ENCODE data around the gene SFXN5. TPM values are rescaled to one million over a fixed set of nuclear protein-coding genes. Genes with fewer than 3 reads are reported as not detected.

Gene SFXN5
- total and polyA plus RNA-seq, 2 of the 8 experiments (the other 6 are each of a cell fraction or from before 2014, with no cell fraction given), result 29.3 to 33.1 TPM

DNA sequence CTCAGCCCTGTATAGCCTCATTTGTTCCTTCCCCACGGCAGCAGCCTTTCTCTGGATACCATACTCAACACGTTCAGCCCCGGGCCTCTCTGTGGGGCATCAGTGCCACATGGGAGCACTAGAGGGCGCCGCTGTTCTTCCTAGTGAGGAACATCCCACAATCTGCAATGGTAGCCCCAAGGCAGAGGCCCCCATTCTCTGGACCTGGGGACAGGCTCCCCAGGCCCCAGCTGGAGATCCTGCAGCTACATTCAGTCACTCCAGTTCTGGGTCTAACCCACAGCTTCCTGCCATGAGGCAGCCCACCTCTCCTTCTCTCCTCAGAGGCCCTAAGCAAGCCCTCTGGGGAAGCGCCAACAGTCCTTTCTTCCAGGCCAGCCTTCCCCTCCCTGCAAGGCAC, 14.2 kb upstream of the SFXN5 start:
- DNase-seq (ENCODE audit: low read depth in 1 of 2, low spot score in 2 of 2) (peak; percentile 57 to 96), FAIRE-seq (peak; percentile 48)
- H3K23me2 ChIP-seq (ENCODE audit: low read depth, low read length), result no peaks in the 10 kb centered on the region
- no peak overlapping the region for H4K8ac ChIP-seq (ENCODE audit: extremely low read depth, insufficient read depth, low read length)
- H4K91ac ChIP-seq (replicated peaks; ENCODE audit: insufficient read length, low read length), result peak overlapping the region; percentile 72
- H2BK12ac ChIP-seq (ENCODE audit: low read depth, low read length), result peak overlapping the region; percentile 68; the same call in 1 of the 2 replicates
- no peak overlapping the region; a peak in 1 of 7 replicates for H3K9ac ChIP-seq (replicated peaks in 1 of 4; ENCODE audit: extremely low read depth in 1 of 4, low read depth in 3 of 4, low read length in 3 of 4)
- no peak overlapping the region for H4K5ac ChIP-seq (ENCODE audit: insufficient read length, low read depth, low read length)
- H3K56ac ChIP-seq (replicated peaks; ENCODE audit: insufficient read length, low read depth, low read length), result no peak overlapping the region
- H3K4me2 ChIP-seq (ENCODE audit: insufficient read depth in 1 of 2, low read depth in 2 of 2, low read length in 2 of 2), result no peak overlapping the region
- CTCF ChIA-PET (ENCODE audit: partially characterized antibody), result interaction anchor here (0.6 to 12.9 kb wide), 54 partner anchors 8 to 203 kb away, joined by 3 to 321 read pairs (median 6); partner anchors contain the start of genes PRADC1, RAB11FIP5, SMYD5 and SPR
- no peak overlapping the region for H2BK20ac ChIP-seq (ENCODE audit: low read length)
- WGBS, 2 experiments (ENCODE audit: extremely low coverage in 1 of 2, insufficient coverage in 1 of 2, insufficient read length in 1 of 2, insufficient replicate concordance in 2 of 2, low coverage in 1 of 2, low lambda C conversion rate in 2 of 2, missing lambda C conversion rate in 1 of 2), result 18% methylated on average over 5 of the region's 6 CpGs; no CpG with 5 or more reads in 1 of the 2 experiments
- H3K27ac ChIP-seq (ENCODE audit: low read depth, low read length), result no peak overlapping the region
- no peak overlapping the region for H2AFZ ChIP-seq (ENCODE audit: low read length)
- H3K4ac ChIP-seq (replicated peaks; ENCODE audit: insufficient read length, low read depth, low read length), result no peak overlapping the region
- peaks cover 2% of the 10 kb centered on the region; the same call in 1 of the 2 replicates for H3K79me1 ChIP-seq (ENCODE audit: low read depth, low read length)
- peak overlapping the region; percentile 35; the same call in 1 of the 2 replicates for H2BK5ac ChIP-seq (ENCODE audit: low read depth, low read length)
- H3K9me3 ChIP-seq (ENCODE audit: insufficient read depth in 2 of 2, low read depth in 1 of 2, low read length in 1 of 2), result no peaks in the 10 kb centered on the region
- H2AK5ac ChIP-seq (ENCODE audit: low read depth, low read length), result no peak overlapping the region
- no peaks in the 10 kb centered on the region for H3K36me3 ChIP-seq (ENCODE audit: control insufficient read depth in 2 of 4, insufficient read depth in 4 of 4, low read length in 3 of 4)
- no peak overlapping the region for H2BK120ac ChIP-seq (replicated peaks; ENCODE audit: low read depth, low read length)
- peak overlapping the region; percentile 98; the same call in 1 of the 2 replicates for H2BK15ac ChIP-seq (ENCODE audit: low read length)
- H4K20me1 ChIP-seq (replicated peaks in 1 of 2; ENCODE audit: control insufficient read depth in 1 of 2, insufficient read depth in 2 of 2, low read length in 2 of 2), result peaks cover 0 to 5% of the 10 kb centered on the region in 2 experiments
- no peak overlapping the region for H3K14ac ChIP-seq (ENCODE audit: insufficient read length)
- H3K79me2 ChIP-seq (ENCODE audit: control insufficient read depth in 1 of 2, insufficient read depth in 2 of 2, low read length in 2 of 2), result no peaks in the 10 kb centered on the region; a peak in 1 of 4 replicates
- no peak overlapping the region for H3K23ac ChIP-seq (ENCODE audit: insufficient read length)
- H3K27me3 ChIP-seq (replicated peaks in 1 of 4; ENCODE audit: control insufficient read depth in 3 of 4, extremely low read depth in 1 of 4, insufficient read depth in 3 of 4, low read length in 3 of 4), result no peaks in the 10 kb centered on the region
- POLR2A ChIA-PET (ENCODE audit: partially characterized antibody), result interaction anchor here (1.1 to 2.2 kb wide), 5 partner anchors 14 to 153 kb away, joined by 3 to 12 read pairs (median 3); partner anchors contain the start of gene SFXN5
- no peak overlapping the region; the same call in 1 of the 2 replicates for H3K18ac ChIP-seq (ENCODE audit: extremely low read depth, low read length)
- H3K4me3 ChIP-seq (ENCODE audit: extremely low read depth in 1 of 4, insufficient read depth in 2 of 4, low read depth in 3 of 4, low read length in 4 of 4), result no peak overlapping the region
- H3K4me1 ChIP-seq (replicated peaks in 1 of 4; ENCODE audit: control insufficient read depth in 3 of 4, insufficient read depth in 4 of 4, low read length in 3 of 4), result peaks cover 0 to 9% (median 5%) of the 10 kb centered on the region in 4 experiments; a peak in 6 of 7 replicates
- TF ChIP-seq RXRA (IDR thresholded peaks at IDR 0.05; ENCODE audit: insufficient read depth, low read depth, low read length), result no peak
- TF ChIP-seq TEAD4 (IDR thresholded peaks at IDR 0.05; ENCODE audit: low read depth, low read length), result 0 out of 2 replicates have a peak, but pooled peaks have one; percentile 1
- TF ChIP-seq YY1 (IDR thresholded peaks at IDR 0.05; ENCODE audit: low read depth, low read length), result peak; percentile 76
- TF ChIP-seq POU5F1 (IDR thresholded peaks at IDR 0.05; ENCODE audit: low read depth, low read length), result no peak
- no peak for TF ChIP-seq TBP (IDR thresholded peaks at IDR 0.05; ENCODE audit: low read depth, low read length)
- no peak for TF ChIP-seq CBX8 (IDR thresholded peaks at IDR 0.05; ENCODE audit: borderline replicate concordance, low read depth, low read length)
- no peak for TF ChIP-seq ZNF274 (IDR thresholded peaks at IDR 0.05; ENCODE audit: borderline replicate concordance, extremely low read depth, low read length)
- TF ChIP-seq RAD21 (IDR thresholded peaks at IDR 0.05 in 1 of 2, conservative IDR thresholded peaks at IDR 0.05 in 1 of 2; ENCODE audit: low read depth in 2 of 2, low read length in 2 of 2), result peak; percentile 97 to 98
- no peak for TF ChIP-seq BRCA1 (IDR thresholded peaks at IDR 0.05; ENCODE audit: low read depth, low read length)
- TF ChIP-seq, protein P1, sequence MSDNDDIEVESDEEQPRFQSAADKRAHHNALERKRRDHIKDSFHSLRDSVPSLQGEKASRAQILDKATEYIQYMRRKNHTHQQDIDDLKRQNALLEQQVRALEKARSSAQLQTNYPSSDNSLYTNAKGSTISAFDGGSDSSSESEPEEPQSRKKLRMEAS (IDR thresholded peaks at IDR 0.05), result 0 out of 2 replicates have a peak, but pooled peaks have one; percentile 9
- no peak for TF ChIP-seq HDAC2 (IDR thresholded peaks at IDR 0.05; ENCODE audit: borderline replicate concordance in 1 of 2, low read depth in 2 of 2, low read length in 2 of 2)
